GM23338 (cell line): ENCODE results near the gene DDX19B.
"Not testable (repeated sequence)": the region's sequence is repeated elsewhere in the genome, so short reads cannot be mapped to it uniquely, and the experiment has no call there.

Source experiments
- CREB1 ChIP-seq: fragments of 250-450 bp; sonication (Bioruptor Pico); IDR thresholded peaks from 2 replicates; pipeline ENCODE4 v1.5.0; 2020; ENCODE audit warnings: low read depth, mild to moderate bottlenecking, moderate library complexity
- CTCF ChIP-seq, 2 experiments: fragments of 200-600 bp in 1 of 2; sonication (generic) in 1 of 2; conservative IDR thresholded peaks; 2 replicates each; pipeline versions ENCODE4 v1.5.1 to v1.6.1; 2016 to 2017; ENCODE audit warnings: antibody characterized with exemption in 2 of 2, low read depth in 2 of 2, mild to moderate bottlenecking in 2 of 2, moderate library complexity in 1 of 2
- ETS1 ChIP-seq: IDR thresholded peaks from 2 replicates; pipeline ENCODE4 v1.6.1; 2016; ENCODE audit warnings: antibody characterized with exemption
- EZH2 ChIP-seq: fragments of 200-600 bp; sonication (generic); IDR thresholded peaks from one replicate; pipeline ENCODE4 v1.8.0; 2017; ENCODE audit warnings: antibody characterized with exemption, mild to moderate bottlenecking, low read depth; ENCODE audit not compliant: unreplicated experiment
- EZH2phosphoT487 ChIP-seq: fragments of 200-600 bp; sonication (generic); IDR thresholded peaks from one replicate; pipeline ENCODE4 v1.8.1; 2018; ENCODE audit warnings: antibody characterized with exemption; ENCODE audit not compliant: unreplicated experiment
- JUNB ChIP-seq: IDR thresholded peaks from one replicate; pipeline ENCODE4 v1.6.1; 2016; ENCODE audit warnings: antibody characterized with exemption; ENCODE audit not compliant: unreplicated experiment
- NANOG ChIP-seq: IDR thresholded peaks from 2 replicates; pipeline ENCODE4 v1.6.1; 2016; ENCODE audit warnings: antibody characterized with exemption, borderline replicate concordance
- POLR2AphosphoS5 ChIP-seq: IDR thresholded peaks from 2 replicates; pipeline ENCODE4 v1.6.1; 2016; ENCODE audit warnings: antibody characterized with exemption, low read depth
- REST ChIP-seq: IDR thresholded peaks from one replicate; pipeline ENCODE4 v1.6.1; 2018; ENCODE audit warnings: antibody characterized with exemption; ENCODE audit not compliant: unreplicated experiment
- STAT1 ChIP-seq: IDR thresholded peaks from one replicate; pipeline ENCODE4 v1.6.1; 2016; ENCODE audit warnings: antibody characterized with exemption; ENCODE audit not compliant: unreplicated experiment
- ZNF114 ChIP-seq: fragments of 250-450 bp; sonication (Bioruptor Pico); IDR thresholded peaks from 2 replicates; pipeline ENCODE4 v1.5.0; 2020; ENCODE audit warnings: mild to moderate bottlenecking, moderate library complexity
- ZNF331 ChIP-seq: fragments of 250-450 bp; sonication (Bioruptor Pico); IDR thresholded peaks from 2 replicates; pipeline ENCODE4 v1.5.0; 2020; ENCODE audit warnings: low read depth, mild to moderate bottlenecking, moderate library complexity
- ZNF462 ChIP-seq: fragments of 250-450 bp; sonication (Bioruptor Pico); IDR thresholded peaks from 2 replicates; pipeline ENCODE4 v1.5.0; 2020; ENCODE audit warnings: mild to moderate bottlenecking, moderate library complexity

- TF ChIP-seq CTCF (conservative IDR thresholded peaks at IDR 0.05; ENCODE audit: low read depth in 2 of 2); REST; POLR2AphosphoS5; EZH2; EZH2phosphoT487; CREB1 (CRISPR knock-in tag); STAT1; ZNF331 (CRISPR knock-in tag); ZNF114; JUNB; ETS1; NANOG; ZNF462 (CRISPR knock-in tag): not testable (repeated sequence)
Measured at GRCh38 chr16:70267922-70268321, 31.1 kb upstream of the DDX19B start.
